H9 (cell line): ENCODE results near the gene UBE2J1. TPM values are rescaled to one million over a fixed set of nuclear protein-coding genes. Genes with fewer than 3 reads are reported as not detected.

Experiments
- DNase-seq: peaks from one replicate; pipeline ENCODE4 v3.0.0-alpha.2; 2017
- H2AFZ ChIP-seq: one replicate; pipeline ENCODE4 v1.6.1; 2013; ENCODE audit warnings: mild to moderate bottlenecking, low read length, control low read depth, moderate library complexity
- H2AK5ac ChIP-seq: 2 replicates; pipeline ENCODE4 v1.6.1; 2013; ENCODE audit warnings: low read length, control low read depth, mixed read lengths; ENCODE audit not compliant: insufficient read length
- H2BK120ac ChIP-seq: one replicate; pipeline ENCODE4 v1.6.1; 2013; ENCODE audit warnings: low read depth, mild to moderate bottlenecking, low read length, control low read depth, inconsistent platforms; ENCODE audit not compliant: poor library complexity, severe bottlenecking
- H2BK12ac ChIP-seq: 2 replicates; pipeline ENCODE4 v1.6.1; 2013; ENCODE audit warnings: low read length, control low read depth, mixed read lengths, low read depth; ENCODE audit not compliant: insufficient read length
- H2BK15ac ChIP-seq: 2 replicates; pipeline ENCODE4 v1.6.1; 2013; ENCODE audit warnings: low read depth, low read length, control low read depth
- H2BK20ac ChIP-seq: one replicate; pipeline ENCODE4 v1.6.1; 2013; ENCODE audit warnings: low read depth, mild to moderate bottlenecking, low read length, control low read depth, inconsistent platforms; ENCODE audit not compliant: poor library complexity, severe bottlenecking
- H2BK5ac ChIP-seq: 2 replicates; pipeline ENCODE4 v1.6.1; 2013; ENCODE audit warnings: low read length, control low read depth, mixed read lengths; ENCODE audit not compliant: insufficient read length
- H3K14ac ChIP-seq: 2 replicates; pipeline ENCODE4 v1.6.1; 2013; ENCODE audit warnings: low read length, control low read depth; ENCODE audit not compliant: insufficient read depth
- H3K18ac ChIP-seq: 2 replicates; pipeline ENCODE4 v1.6.1; 2013; ENCODE audit warnings: low read depth, mild to moderate bottlenecking, mixed read lengths, low read length, control low read depth; ENCODE audit not compliant: insufficient read length
- H3K23ac ChIP-seq: 2 replicates; pipeline ENCODE4 v1.6.1; 2013; ENCODE audit warnings: low read length, control low read depth, mixed read lengths, low read depth; ENCODE audit not compliant: insufficient read length
- H3K23me2 ChIP-seq: 2 replicates; pipeline ENCODE4 v1.6.1; 2013; ENCODE audit warnings: low read depth, mild to moderate bottlenecking, mixed read lengths, low read length, control low read depth; ENCODE audit not compliant: insufficient read length, poor library complexity, severe bottlenecking
- H3K27ac ChIP-seq: 2 replicates; pipeline ENCODE4 v1.5.1; 2013; ENCODE audit warnings: low read length, control low read depth, mixed read lengths, low read depth; ENCODE audit not compliant: insufficient read length
- H3K27me3 ChIP-seq: 2 replicates; pipeline ENCODE4 v1.6.1; 2013; ENCODE audit warnings: low read length, control low read depth, inconsistent platforms; ENCODE audit not compliant: insufficient read depth
- H3K4ac ChIP-seq: 2 replicates; pipeline ENCODE4 v1.6.1; 2013; ENCODE audit warnings: low read depth, mild to moderate bottlenecking, control low read depth, inconsistent platforms, low read length, moderate library complexity
- H3K4me1 ChIP-seq: 2 replicates; pipeline ENCODE4 v1.6.1; 2013; ENCODE audit warnings: low read length, control low read depth, inconsistent platforms; ENCODE audit not compliant: insufficient read depth
- H3K4me2 ChIP-seq: 2 replicates; pipeline ENCODE4 v1.6.1; 2013; ENCODE audit warnings: low read length, control low read depth, mixed read lengths; ENCODE audit not compliant: insufficient read length, insufficient read depth
- H3K56ac ChIP-seq: 2 replicates; pipeline ENCODE4 v1.6.1; 2013; ENCODE audit warnings: low read depth, mild to moderate bottlenecking, mixed read lengths, low read length, control low read depth; ENCODE audit not compliant: insufficient read length
- H3K79me1 ChIP-seq: 2 replicates; pipeline ENCODE4 v1.6.1; 2013; ENCODE audit warnings: low read depth, mild to moderate bottlenecking, moderate library complexity, low read length, control low read depth, inconsistent platforms; ENCODE audit not compliant: insufficient read depth, poor library complexity, severe bottlenecking
- H3K79me2 ChIP-seq: 2 replicates; pipeline ENCODE4 v1.6.1; 2013; ENCODE audit warnings: low read length, control low read depth, inconsistent platforms; ENCODE audit not compliant: insufficient read depth
- H3K9ac ChIP-seq: 2 replicates; pipeline ENCODE4 v1.6.1; 2013; ENCODE audit warnings: low read length, control low read depth, mixed read lengths; ENCODE audit not compliant: insufficient read length; ENCODE audit errors: extremely low read depth
- H3K9me3 ChIP-seq: one replicate; pipeline ENCODE4 v1.6.1; 2013; ENCODE audit warnings: low read depth, low read length, inconsistent platforms; ENCODE audit not compliant: control insufficient read depth
- H3T11ph ChIP-seq: one replicate; pipeline ENCODE4 v1.6.1; 2013; ENCODE audit warnings: mild to moderate bottlenecking, low read length, control low read depth, inconsistent platforms
- H4K20me1 ChIP-seq: one replicate; pipeline ENCODE4 v1.6.1; 2013; ENCODE audit not compliant: control insufficient read depth, insufficient read length, insufficient read depth
- H4K5ac ChIP-seq: 2 replicates; pipeline ENCODE4 v1.6.1; 2013; ENCODE audit warnings: low read depth, mild to moderate bottlenecking, mixed read lengths, low read length, control low read depth; ENCODE audit not compliant: insufficient read length
- H4K8ac ChIP-seq: replicated peaks from 2 replicates; pipeline ENCODE4 v1.6.1; 2013; ENCODE audit warnings: low read length, control low read depth, mixed read lengths, low read depth; ENCODE audit not compliant: insufficient read length
- H4K91ac ChIP-seq: 2 replicates; pipeline ENCODE4 v1.6.1; 2013; ENCODE audit warnings: low read depth, mild to moderate bottlenecking, moderate library complexity, mixed read lengths, low read length, control low read depth; ENCODE audit not compliant: insufficient read length
- H3K27ac Mint-ChIP-seq, 3 experiments: 2 replicates in 2 of 3; 3 replicates in 1 of 3; pipeline ENCODE4 v1.8.0; 2020 to 2021; ENCODE audit warnings: mixed read lengths in 3 of 3, mild to moderate bottlenecking in 1 of 3, moderate library complexity in 1 of 3
- H3K27me3 Mint-ChIP-seq: 2 replicates; pipeline ENCODE4 v1.8.0; 2021; ENCODE audit warnings: low read depth, mild to moderate bottlenecking, moderate library complexity, mixed read lengths
- H3K36me3 Mint-ChIP-seq, 3 experiments: 2 replicates in 2 of 3; 3 replicates in 1 of 3; pipeline ENCODE4 v1.8.0; 2020 to 2021; ENCODE audit warnings: low read depth in 3 of 3, mixed read lengths in 3 of 3; ENCODE audit not compliant: insufficient read depth in 1 of 3
- H3K4me1 Mint-ChIP-seq, 2 experiments: 2 replicates each; pipeline ENCODE4 v1.8.0; 2020; ENCODE audit warnings: mixed read lengths in 2 of 2
- H3K4me3 Mint-ChIP-seq, 2 experiments: 2 replicates in 1 of 2; 3 replicates in 1 of 2; pipeline ENCODE4 v1.8.0; 2020 to 2021; ENCODE audit warnings: mild to moderate bottlenecking in 2 of 2, mixed read lengths in 2 of 2, moderate library complexity in 1 of 2
- H3K9me3 Mint-ChIP-seq, 2 experiments: 2 replicates in 1 of 2; 3 replicates in 1 of 2; pipeline ENCODE4 v1.8.0; 2020; ENCODE audit warnings: mild to moderate bottlenecking in 2 of 2, mixed read lengths in 2 of 2, moderate library complexity in 1 of 2
- CTCF ChIP-seq: fragments of 200-600 bp; sonication (generic); conservative IDR thresholded peaks from 3 replicates; pipeline ENCODE4 v1.8.0; 2021; ENCODE audit warnings: antibody characterized with exemption, mild to moderate bottlenecking
- WGBS: extraction: QIAGEN DNeasy Blood & Tissue Kit; methylation state at CpG from one replicate; pipeline ENCODE4 v1.1.7; 2013; ENCODE audit warnings: missing lambda C conversion rate, low lambda C conversion rate, mixed read lengths; ENCODE audit not compliant: insufficient read length; ENCODE audit errors: extremely low coverage; 5-methylcytosine and 5-hydroxymethylcytosine counted together
- total RNA-seq: library from RNA; stranded (reverse); gene quantifications from 2 replicates; pipeline ENCODE4 v1.2.1, GENCODE V29; 2021

Gene UBE2J1
- total RNA-seq, 1 experiment from 2014 or later: 13.1 TPM

GRCh38 chr6:89314692-89315091 lies 37.8 kb downstream of the UBE2J1 start:
- H3K79me2 ChIP-seq: no peaks in the 10 kb centered on the region
- H4K20me1 ChIP-seq: peaks cover 3% of the 10 kb centered on the region
- no peak overlapping the region for H4K8ac ChIP-seq
- H3K4me2 ChIP-seq: no peak overlapping the region
- H3K36me3 Mint-ChIP-seq: peaks cover 0 to 7% (median under 1%) of the 10 kb centered on the region in 3 experiments; a peak in 4 of 7 replicates
- no peak overlapping the region for H3K4ac ChIP-seq
- H3T11ph ChIP-seq: no peak overlapping the region
- H3K4me1 Mint-ChIP-seq: peaks cover 26 to 33% of the 10 kb centered on the region in 2 experiments
- H2BK15ac ChIP-seq: no peak overlapping the region
- H4K91ac ChIP-seq: no peak overlapping the region
- no peak overlapping the region for H2BK5ac ChIP-seq
- no peak for DNase-seq
- H3K23ac ChIP-seq: no peak overlapping the region
- H3K27me3 Mint-ChIP-seq: peaks cover 2% of the 10 kb centered on the region
- H3K9ac ChIP-seq: no peak overlapping the region
- no peak overlapping the region for H2BK20ac ChIP-seq
- H3K27ac ChIP-seq: no peak overlapping the region
- no CpG with 5 or more reads among the region's 7 CpGs for WGBS
- TF ChIP-seq CTCF: no peak
- H3K18ac ChIP-seq: no peak overlapping the region
- H4K5ac ChIP-seq: no peak overlapping the region
- no peaks in the 10 kb centered on the region for H3K23me2 ChIP-seq
- H3K14ac ChIP-seq: no peak overlapping the region
- no peaks in the 10 kb centered on the region for H3K9me3 ChIP-seq
- H2AFZ ChIP-seq: no peak overlapping the region
- H2AK5ac ChIP-seq: no peak overlapping the region
- H3K4me1 ChIP-seq: no peaks in the 10 kb centered on the region
- H3K27ac Mint-ChIP-seq: no peak overlapping the region
- no peak overlapping the region for H3K56ac ChIP-seq
- H3K9me3 Mint-ChIP-seq: peaks cover under 1 to 7% of the 10 kb centered on the region in 2 experiments
- no peaks in the 10 kb centered on the region for H3K79me1 ChIP-seq
- H3K27me3 ChIP-seq: no peaks in the 10 kb centered on the region
- H2BK12ac ChIP-seq: no peak overlapping the region
- H3K4me3 Mint-ChIP-seq: no peak overlapping the region
- no peak overlapping the region for H2BK120ac ChIP-seq
